IPS DF 4.7 (cell line): Measurements from ENCODE around the gene USH1G.

Experiments
- DNase-seq: peaks from one replicate; pipeline ENCODE4 v3.0.0-alpha.2; 2013; ENCODE audit warnings: low spot score; ENCODE audit errors: extremely low read depth

USH1G gene

DNA sequence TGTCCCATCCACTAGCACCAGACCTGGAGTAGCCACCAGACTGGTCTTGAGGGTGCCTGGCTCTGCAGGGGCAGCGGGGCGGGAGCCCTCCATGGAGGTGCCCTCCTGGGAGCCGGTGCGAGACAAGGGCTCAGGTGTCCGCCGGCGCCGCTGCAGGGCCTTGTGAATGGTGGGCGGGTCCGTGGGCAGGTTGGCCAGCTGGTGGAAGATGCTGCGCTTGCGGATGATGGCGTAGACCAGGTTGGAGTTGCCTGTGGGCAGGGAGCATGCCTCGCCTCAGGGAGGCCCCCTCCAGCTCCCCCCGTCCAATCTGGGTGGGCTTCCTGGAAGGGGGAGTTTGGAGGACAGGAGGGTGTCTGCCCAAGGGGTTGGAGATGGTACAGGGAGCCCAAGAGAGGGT, 31.1 kb upstream of the USH1G start:
- DNase-seq = no peak

DNA sequence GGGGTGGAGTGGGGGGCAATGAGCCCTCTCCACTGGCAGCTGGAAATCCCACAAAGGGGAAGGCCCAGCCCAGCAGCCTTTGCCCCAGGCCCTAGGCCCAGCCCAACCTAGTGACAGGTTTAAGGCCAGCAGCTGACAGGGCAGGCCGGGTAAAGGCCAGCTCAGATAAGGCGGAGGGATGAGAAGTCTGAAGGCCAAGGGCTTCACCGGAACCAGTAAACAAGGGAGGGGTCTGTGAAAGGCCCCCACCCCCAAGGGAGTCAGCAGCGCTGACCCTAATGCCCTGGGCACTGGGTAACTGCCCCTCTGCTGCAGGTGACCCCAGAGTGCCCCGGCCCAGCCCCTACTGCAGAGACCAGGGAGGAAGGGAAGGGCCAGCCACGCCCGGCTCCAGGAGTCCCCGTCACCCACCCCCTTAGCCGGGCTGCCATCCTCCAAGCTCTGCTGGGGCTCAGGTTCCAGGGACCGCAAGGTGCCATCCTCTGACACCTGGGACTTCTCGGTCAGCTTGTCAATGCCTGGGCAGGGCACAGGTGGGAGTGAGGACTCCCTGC, 30.2 kb upstream of the USH1G start:
- DNase-seq = no peak

DNA sequence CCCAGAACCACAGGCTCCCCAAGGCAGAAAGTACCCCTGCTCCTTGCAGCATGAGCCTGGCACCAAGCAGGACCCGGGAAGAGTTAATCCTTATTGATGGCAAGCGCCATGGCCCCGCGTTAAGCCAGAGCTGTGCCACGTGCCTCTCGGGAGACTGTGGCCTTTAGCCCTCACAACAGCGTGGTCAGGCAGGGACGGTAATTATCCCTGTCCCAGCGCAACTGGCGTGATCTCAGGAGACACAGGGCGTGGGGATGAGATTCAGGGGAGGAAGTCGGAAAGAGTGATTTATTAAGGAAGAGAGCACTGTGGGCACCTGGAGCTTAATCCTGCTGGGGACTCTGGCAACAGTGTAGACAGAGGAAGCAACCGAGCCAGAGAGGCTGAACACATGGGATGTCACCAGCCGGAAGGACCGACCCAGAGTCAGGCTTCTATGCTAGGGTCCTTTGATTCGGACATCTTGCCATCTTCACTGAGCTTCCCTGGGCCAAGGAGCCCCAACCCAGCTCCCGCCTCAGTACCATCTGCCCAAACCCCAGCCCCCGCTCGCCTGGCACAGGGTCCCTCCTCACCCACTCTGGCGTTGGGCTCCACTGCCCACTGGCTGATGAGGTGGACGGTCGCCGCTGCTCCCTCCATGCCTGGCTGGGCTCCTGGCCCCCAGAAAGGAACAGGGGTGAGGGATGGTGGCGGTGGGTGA, 29.5 kb upstream of the USH1G start:
- DNase-seq = no peak

DNA sequence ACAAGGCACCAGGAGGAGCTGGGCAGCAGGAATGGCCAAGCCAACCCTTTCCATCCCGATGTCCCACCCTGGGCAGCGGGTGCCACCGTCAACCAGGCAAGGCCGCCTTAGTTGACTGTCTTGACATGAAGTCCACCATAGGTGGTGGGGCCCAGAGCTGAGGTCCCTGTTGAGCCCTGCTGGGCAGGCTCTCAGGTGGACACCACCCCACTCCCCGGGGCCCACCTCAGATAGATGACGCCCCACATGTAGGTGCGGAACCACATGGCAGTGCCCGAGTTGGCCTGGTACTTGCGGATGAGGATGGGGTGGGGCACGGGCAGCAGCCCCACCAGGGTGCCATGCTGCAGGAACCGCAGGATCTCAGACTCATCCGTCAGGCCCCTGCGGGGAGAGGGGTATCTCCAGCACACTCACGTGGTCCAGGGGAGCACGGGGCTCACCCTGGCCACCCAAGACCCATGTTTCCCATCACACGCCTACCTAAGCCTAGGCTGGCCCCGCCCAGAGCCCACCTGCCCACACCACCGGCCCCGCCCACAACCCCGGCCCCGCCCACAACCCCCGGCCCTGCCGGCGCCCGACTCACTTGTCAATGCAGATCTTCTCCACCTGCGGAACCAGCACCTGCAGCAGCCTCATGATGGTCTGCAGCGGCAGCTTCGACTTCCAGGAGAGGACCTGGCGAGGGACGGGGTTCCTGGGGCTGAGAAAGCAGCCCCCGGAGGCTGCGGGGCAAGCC, 28.8 kb upstream of the USH1G start:
- no peak for DNase-seq

DNA sequence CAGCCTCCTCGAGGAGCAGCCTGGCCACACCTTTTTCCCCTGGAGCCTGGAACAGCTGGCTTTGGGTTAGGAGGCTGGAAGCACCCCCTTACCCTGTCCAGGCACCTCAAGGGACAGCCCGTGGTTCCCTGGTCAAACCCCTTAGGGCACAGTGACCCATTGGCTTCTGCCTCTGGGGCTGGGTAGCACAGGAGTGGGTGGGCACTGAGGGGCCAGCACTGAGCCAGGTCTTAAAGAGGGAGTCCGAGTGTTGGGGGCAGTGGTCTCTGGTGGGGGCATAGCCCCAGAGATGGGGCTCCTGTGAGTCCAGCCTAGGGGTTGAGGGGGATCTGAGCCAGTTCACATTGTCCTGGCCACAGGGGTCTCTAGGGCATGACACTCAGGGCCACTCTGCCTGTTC, 28.0 kb upstream of the USH1G start:
- no peak for DNase-seq

DNA sequence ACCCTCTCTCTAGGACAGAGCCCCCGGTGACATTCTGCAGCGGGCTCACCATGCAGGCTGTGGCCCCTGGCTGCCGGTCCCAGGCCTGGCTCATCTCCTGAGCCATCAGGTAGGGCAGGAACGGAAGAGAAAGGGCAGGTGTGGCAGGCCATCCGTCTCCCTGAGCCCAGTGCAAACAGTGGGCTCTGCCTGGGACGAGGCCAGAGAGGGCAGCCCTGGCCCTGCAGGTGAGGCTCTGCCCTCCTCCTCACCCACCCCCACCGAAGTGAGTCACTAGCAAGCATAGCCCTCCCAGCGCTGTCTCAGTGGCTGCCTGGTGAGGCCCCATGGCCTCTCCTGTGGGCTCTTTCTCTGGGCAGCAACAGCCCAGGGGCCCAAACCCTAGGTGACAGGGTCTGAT, 27.2 kb upstream of the USH1G start:
- DNase-seq = no peak

DNA sequence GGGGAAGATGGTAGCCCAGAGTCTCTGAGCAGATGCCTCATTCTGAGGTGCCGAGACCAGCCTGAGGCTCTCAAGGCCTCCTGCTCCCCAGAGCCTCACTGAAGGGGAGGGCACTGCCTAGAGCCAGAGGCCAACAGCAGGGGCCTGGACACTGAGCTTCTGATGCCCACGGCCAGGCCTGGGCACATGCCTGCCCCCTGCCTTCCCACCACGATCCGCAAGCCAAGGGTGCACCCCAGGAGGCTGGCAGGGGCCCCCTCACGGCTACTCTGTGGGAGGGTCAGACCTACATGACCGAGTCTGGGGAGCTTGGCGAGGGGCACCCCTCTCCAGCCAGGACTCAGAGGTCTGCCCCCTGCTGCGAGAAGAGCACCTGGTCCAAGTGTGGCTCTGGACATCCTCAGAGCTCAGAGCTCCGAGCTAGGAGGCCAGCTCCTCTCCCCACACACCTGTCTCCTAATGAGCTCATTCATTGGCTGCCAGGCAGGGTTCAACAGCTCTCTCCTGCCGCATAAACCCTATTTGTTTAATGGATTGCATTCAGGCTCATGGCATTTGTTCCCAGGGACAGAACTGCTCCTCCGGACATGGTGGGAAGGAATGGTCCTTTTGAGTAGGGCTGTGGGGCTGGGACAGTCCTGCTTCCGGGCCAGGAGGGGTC, 26.5 kb upstream of the USH1G start:
- no peak for DNase-seq

DNA sequence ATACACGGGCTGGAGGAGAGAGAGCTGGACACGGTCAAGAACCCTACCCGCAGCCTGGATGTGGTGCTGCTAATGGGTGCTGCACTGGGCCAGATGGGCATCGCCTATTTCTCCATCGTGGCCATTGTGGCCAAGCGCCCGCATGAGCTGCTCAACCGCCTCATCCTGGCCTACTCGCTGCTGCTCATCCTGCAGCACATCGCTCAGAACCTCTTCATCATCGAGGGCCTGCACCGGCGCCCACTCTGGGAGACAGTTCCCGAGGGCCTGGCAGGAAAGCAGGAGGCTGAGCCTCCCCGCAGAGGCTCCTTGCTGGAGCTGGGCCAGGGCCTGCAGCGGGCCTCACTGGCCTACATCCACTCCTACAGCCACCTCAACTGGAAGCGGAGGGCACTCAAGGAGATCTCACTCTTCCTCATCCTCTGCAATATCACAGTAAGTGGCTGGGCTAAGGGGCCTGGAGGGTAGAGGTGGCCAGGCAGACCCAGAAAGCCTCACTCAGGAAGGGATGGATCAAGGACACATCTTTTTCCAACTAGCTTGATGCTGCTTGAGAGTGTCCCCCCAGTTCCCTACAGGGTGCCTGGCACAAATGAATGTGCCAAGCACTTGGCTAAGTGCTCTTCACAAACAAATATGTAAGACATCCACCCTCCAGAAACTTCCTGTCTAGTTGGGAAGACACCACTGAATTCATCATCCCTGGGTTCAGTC, 24.1 kb upstream of the USH1G start:
- no peak for DNase-seq

DNA sequence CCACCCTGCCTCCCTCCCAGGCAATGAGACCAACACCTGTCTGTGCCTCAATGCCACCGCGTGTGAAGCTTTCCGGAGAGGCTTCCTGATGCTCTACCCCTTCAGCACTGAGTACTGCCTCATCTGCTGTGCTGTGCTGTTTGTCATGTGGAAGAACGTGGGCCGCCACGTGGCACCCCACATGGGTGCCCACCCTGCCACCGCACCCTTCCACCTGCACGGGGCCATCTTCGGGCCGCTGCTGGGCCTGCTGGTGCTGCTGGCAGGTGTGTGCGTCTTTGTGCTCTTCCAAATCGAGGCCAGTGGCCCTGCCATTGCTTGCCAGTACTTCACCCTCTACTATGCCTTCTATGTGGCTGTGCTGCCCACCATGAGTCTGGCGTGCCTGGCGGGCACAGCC, 23.6 kb upstream of the USH1G start:
- DNase-seq = no peak

DNA sequence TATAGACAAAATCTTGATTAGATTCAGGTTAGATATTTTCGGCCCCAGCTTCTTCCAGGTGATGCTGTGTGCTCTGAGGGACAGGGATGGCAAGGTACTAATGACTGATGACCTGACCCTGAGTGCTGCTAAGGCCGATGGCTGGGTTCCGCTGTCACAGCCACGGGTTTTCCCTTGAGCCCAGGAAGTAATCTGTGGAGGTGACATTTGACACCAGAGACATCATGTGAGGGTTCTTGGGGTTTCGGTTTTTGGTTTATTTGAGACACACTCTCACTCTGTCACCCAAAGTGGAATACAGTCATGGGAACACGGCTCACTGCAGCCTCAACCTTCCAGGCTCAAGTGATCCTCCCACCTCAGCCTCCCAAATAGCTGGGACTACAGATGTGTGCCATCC, 22.5 kb upstream of the USH1G start:
- DNase-seq = no peak

DNA sequence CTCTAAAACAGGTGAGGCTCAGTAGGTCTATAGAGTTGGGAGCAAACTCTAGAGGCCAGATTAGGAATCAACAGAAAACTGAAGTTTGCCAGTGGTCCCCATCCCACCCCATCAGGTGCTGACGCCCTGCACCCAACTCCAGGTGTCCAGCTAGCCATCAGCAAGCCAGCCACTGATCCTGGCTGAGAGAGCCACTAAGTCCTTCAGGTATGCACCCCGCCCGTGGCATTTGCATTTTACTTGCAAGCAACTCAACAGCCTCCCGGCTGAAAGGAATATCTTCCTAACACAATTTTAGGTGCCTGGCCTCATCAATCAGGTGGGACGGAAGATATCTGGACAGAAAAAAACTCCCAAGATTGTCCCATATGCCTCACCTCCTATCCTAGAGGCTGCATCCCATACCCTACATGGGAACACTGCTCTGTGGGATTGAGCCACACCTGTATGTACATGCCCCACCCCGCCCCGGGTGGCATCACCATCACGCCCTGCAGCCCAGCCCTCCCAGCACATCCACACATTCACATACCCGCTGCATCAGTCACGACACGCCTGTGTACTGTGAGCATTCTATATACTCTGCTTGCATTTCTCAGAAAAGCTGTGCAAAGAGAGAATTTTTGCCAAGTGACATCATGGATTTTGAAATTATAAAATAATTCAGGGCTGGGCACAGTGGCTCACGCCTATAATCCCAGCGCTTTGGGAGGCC, 20.9 kb upstream of the USH1G start:
- no peak for DNase-seq

DNA sequence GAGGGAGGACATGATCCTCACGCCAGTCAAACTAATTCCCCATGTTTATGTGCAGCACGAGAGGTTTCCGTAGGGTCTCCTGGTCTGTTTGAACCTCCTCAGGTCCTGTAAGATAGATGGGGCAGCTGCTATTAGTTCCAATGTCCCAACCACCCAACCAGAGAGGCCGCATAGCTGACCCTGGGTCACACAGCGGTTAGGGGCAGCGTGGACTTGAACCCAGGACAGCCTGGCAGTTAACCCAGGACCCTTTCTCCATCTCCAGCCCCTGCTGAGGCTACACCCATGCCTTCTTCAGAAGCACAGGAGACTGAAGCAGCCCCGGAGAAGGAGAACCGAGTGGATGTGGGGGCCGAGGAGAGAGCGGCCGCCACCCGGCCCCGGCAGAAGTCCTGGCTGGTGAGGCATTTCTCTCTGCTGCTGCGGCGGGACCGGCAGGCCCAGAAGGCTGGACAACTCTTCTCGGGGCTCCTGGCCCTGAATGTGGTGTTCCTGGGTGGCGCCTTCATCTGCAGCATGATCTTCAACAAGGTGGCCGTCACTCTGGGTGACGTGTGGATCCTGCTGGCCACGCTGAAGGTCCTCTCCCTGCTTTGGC, 18.2 kb upstream of the USH1G start:
- no peak for DNase-seq

DNA sequence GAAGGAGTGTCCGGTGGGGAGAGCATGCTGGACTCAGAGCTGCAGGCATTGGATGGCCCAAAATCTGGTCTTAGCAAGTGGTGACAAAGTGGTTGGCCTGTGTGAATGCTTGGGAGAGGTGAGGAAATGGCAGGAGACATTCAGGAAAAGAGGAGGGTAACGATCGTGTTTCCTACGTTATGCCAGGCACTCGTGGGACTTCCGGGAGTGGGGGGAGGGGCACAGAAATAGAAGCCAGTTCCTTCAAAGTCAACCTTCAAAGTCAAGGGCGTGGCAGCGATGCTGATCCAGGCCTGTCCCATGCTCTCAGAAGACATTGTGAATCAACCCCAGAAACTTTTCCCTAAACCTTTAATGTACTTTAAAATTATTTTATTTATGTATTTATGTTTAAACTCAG, 16.5 kb upstream of the USH1G start:
- DNase-seq = no peak

DNA sequence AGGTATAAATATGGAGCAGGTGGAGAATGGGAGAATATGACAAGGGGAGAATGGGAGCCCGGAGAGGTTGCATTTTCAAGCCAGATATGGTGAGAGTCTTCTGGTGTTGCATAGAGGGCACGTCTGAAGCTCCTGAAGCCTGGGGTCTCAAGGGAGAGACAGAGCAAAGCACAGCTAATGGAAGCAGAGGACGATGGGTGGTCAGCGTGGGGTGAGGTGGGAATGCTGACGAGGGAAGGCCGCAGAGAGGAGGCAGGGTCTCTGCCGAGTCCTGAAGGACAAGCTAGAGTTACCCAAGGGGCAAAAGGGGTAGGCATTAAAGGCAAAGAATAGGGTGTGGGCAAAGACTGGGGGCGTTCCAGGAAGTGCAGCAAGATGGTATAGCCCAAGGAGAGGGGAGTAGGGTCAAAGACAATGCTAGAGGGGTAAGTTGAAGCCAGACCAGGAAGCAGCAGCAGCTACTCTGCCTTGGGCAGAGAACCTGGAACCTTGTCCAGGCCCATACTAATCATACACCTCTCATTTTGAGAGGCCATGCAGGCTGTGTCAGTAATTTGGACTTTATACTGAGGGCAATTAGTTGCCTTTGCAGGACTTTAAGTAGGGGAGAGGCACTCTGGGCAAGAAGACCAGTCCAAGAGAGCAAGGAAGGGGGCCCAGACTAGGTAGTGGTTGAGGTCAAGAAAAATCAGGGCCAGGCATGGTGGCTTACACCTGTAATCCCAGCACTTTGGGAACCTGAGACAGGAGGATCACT, 15.3 kb upstream of the USH1G start:
- no peak for DNase-seq

DNA sequence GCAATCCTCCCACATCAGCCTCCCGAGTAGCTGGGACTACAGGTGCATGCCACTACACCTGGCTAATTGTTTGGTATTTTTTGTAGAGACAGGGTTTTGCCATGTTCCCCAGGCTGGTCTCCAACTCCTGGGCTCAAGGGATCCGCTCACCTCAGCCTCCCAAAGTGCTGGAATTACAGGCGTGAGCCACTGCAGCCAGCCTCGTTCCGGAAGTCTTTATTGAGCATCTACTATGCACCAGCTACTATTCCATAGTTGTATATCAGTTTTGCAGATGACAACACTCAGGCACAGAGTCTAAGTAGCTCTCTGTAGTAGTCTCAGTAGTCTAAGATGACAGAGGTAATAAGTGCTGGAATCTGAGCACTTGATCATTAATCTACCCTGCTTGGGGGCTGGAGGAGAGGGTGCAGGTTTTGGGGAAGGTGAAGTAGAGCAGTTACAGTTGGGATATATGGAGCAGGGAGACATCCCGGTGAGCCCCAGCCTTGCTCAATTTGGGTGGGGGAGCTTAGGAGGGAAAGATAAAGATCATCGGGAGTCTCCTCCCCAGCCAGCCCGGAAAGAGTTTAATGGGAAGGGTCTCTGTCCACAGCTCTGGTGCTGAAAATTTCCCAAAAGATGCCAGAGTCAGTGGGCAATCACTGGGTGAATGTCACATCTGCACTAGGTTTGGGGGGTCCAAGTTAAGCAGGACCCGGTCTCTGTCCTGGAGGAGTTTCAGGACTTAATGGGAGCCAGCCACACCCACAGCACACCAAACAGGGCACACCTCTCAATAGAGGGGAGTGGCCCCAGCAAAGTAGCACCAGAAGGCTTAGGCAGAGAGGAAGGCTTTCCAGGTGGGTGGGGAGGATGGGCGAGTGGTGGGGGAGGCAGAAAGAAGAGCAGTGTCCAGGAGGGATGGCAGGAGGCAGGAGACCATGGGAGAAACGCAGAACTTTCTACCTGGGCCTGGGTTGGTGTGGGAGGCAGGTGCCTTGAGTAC, 14.3 kb upstream of the USH1G start:
- DNase-seq = no peak

DNA sequence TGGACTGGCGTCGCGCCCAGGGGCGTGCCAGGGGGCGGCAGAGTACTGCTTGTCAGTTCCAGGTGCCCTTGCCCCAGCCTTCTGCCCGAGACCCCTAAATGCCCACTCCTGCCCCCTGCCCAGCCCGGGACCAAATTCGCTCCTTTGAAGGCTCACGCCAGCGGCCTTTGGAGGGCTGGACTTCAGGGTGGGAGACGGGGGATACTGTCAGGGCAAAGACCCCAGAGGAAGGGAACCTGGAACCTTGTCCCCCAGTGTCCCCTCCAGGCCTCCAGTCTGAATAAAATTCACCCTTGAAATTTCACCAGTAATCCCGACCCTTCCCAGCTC, 13.4 kb upstream of the USH1G start:
- DNase-seq = no peak

DNA sequence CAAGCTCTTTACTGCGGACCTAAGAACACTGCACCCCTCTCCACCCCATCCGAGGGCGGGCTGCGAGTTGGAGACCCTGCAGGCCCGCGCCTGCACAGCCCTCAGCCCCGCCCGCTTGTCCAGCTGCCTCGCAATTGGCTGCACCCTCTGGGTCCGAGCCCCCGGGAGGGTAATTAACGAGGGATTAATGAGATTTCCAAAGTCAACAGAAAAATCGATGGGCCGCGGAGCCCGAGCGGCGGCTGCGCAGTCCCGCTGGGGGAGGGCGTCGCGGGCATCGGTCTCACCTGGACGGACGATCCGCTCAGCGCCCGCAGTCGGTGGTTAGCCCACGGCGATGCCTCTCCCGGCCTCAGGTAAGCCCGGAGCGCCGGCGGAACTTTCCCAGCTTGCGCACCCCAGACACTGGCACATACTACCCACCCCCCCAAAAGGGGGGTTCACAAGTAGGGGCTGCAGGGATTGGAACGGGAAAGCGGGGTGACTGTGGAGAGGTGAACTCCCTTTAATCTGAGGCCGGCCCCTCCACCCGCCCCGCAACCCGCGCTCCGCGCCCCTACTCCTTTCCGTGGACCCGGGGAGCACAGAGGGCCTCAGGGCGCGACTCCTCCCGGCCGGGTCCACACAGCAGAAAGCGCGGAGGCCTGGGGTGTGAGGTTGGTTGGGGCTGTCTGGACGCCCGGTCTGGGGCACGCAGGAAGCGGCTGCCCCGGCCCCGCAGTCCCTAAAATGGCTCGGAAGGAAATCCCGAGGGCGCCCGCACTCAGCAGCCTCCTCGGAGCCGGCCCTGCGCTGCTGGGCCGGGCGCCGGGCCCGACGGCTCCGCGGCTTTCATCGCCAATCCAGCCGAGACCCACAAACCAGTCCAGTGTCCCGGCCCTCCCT, 12.8 kb upstream of the USH1G start, which contains the start of gene OTOP3:
TSS of gene OTOP3 (plus strand) at position 314 of the 885 bp plus-strand sequence. CDS start at position 338, 24 bp downstream.
- no peak for DNase-seq

DNA sequence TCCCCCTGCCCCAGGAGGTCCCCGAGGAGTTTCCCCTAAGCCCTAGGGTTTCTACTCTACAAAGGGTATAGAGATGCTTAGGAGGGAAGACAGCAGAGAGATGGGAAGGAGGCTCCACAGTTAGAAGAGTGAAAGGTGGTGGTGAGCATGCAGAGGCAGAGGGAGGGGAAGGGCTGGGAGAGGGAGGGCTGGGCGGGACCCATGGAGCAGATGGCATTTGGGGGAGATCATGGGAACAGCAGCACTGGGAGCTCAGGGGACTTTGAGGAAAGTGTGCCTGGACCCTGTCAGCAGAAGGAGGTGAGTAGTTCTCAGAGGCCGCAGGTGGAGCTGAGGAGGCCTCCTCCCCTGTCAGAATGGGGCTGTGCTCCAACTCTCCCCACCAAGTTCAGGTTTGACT, 12.0 kb upstream of the USH1G start:
- DNase-seq = no peak
